HUES6 (cell line): Measurements from ENCODE around the gene CDC14B.
"Not testable (repeated sequence)": the region's sequence is repeated elsewhere in the genome, so short reads cannot be mapped to it uniquely, and the experiment has no call there.

Experiments used
- H3K27ac ChIP-seq: 2 replicates; pipeline ENCODE4 v1.7.0; 2013; ENCODE audit warnings: low read depth, mild to moderate bottlenecking, low read length, inconsistent platforms
- H3K27me3 ChIP-seq: 2 replicates; pipeline ENCODE4 v1.6.1; 2013; ENCODE audit warnings: low read length; ENCODE audit not compliant: control insufficient read depth, insufficient read depth
- H3K36me3 ChIP-seq: 2 replicates; pipeline ENCODE4 v1.6.1; 2013; ENCODE audit warnings: low read length; ENCODE audit not compliant: control insufficient read depth, insufficient read depth
- H3K4me1 ChIP-seq: 2 replicates; pipeline ENCODE4 v1.6.1; 2013; ENCODE audit warnings: low read length; ENCODE audit not compliant: control insufficient read depth, insufficient read depth
- H3K4me3 ChIP-seq: 2 replicates; pipeline ENCODE4 v1.5.1; 2013; ENCODE audit warnings: low read depth, low read length
- H3K9ac ChIP-seq: one replicate; pipeline ENCODE4 v1.6.1; 2013; ENCODE audit warnings: mild to moderate bottlenecking, low read length
- H3K9me3 ChIP-seq: 2 replicates; pipeline ENCODE4 v1.6.1; 2013; ENCODE audit warnings: low read depth, low read length; ENCODE audit not compliant: control insufficient read depth, insufficient read depth

Gene CDC14B

GRCh38 chr9:96512240-96512639, 107.4 kb downstream of the CDC14B start:
- peaks cover 3% of the 10 kb centered on the region; the same call in 1 of the 2 replicates for H3K4me1 ChIP-seq
- H3K36me3 ChIP-seq = peaks cover 31% of the 10 kb centered on the region
- no peaks in the 10 kb centered on the region for H3K9me3 ChIP-seq
- H3K9ac ChIP-seq = no peak overlapping the region
- no peak overlapping the region for H3K4me3 ChIP-seq
- no peak overlapping the region for H3K27ac ChIP-seq
- no peaks in the 10 kb centered on the region for H3K27me3 ChIP-seq

GRCh38 chr9:96510258-96510657, 109.4 kb downstream of the CDC14B start:
- Histone ChIP-seq H3K9me3 (no peaks in the 10 kb centered on the region), H3K4me3 (no peak overlapping the region), H3K9ac (no peak overlapping the region), H3K36me3 (peaks cover 28% of the 10 kb centered on the region), H3K4me1 (peaks cover 3% of the 10 kb centered on the region; the same call in 1 of the 2 replicates), H3K27me3 (no peaks in the 10 kb centered on the region), H3K27ac (peak overlapping the region; percentile 32; the same call in 1 of the 2 replicates)

DNA sequence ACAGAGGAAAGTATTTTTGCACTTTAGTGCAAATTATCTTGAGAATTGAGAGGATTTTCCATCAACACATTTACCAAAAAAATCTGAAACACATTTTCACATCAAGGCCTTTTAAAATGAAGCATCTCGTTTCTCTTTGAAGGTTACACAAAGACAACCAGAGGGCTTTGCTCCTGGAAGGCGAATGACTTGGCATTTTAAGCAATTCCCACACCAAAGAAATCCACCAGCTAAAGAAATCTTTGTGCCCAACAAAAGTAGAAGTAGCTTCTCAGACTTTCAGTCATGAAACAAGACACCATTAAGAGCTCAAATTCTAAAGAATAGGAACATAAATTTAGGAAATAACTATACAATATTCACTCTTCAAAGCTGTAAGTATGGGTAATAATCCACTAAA, 109.8 kb downstream of the CDC14B start:
- Histone ChIP-seq H3K27me3 (no peaks in the 10 kb centered on the region), H3K4me3 (no peak overlapping the region), H3K36me3 (peaks cover 24% of the 10 kb centered on the region), H3K27ac (peak overlapping the region; percentile 32; the same call in 1 of the 2 replicates), H3K4me1 (peaks cover 3% of the 10 kb centered on the region; the same call in 1 of the 2 replicates), H3K9me3 (no peaks in the 10 kb centered on the region), H3K9ac (no peak overlapping the region)

- Histone ChIP-seq H3K9ac (no peak overlapping the region), H3K9me3 (no peaks in the 10 kb centered on the region), H3K4me1 (peaks cover 7% of the 10 kb centered on the region; the same call in 1 of the 2 replicates), H3K36me3 (peaks cover 16% of the 10 kb centered on the region), H3K27ac (peak overlapping the region; percentile 32; the same call in 1 of the 2 replicates), H3K4me3 (no peak overlapping the region), H3K27me3 (no peaks in the 10 kb centered on the region)
Observed at GRCh38 chr9:96509026-96509425, 110.6 kb downstream of the CDC14B start.

DNA sequence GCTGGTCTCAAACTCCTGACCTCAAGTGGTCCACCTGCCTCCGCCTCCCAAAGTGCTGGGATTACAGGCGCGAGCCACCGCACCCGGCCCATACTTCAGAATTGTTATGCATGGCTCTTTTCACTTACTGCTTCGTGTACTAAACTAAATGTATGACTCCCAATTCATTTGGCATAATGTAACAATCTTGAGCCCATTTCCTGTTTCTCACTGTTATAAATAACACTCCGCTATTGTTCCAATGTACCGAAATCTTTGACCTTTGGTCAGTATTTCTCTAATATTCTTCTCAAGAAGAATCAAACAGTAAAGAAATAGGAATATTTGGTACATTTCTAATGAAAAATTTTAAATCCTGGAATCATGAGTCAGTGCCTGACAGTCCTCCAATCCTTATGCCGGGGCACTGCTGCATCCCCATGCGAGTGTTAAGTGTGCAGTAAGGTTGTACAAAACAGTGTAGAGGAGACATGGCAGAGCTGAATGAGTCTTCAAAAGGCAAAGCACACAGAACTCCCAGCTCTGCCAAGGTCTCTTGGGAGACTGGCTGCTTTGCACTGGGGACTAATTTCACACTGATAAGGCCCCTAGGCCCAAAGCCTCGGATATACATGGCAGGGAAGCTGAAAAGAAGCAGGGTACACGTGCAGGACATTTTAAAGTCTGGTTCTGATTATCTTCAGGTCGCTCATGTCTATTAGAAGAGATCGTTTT, 111.3 kb downstream of the CDC14B start:
- Histone ChIP-seq H3K36me3 (peaks cover 10% of the 10 kb centered on the region), H3K4me3 (no peak overlapping the region), H3K9ac (no peak overlapping the region), H3K4me1 (peaks cover 13% of the 10 kb centered on the region), H3K9me3 (no peaks in the 10 kb centered on the region), H3K27ac (no peak overlapping the region), H3K27me3 (no peaks in the 10 kb centered on the region)

GRCh38 chr9:96505316-96505991, 114.2 kb downstream of the CDC14B start:
- Histone ChIP-seq H3K27me3 (no peaks in the 10 kb centered on the region), H3K27ac (no peak overlapping the region), H3K9ac (no peak overlapping the region), H3K9me3 (no peaks in the 10 kb centered on the region), H3K4me1 (peaks cover 39% of the 10 kb centered on the region), H3K4me3 (no peak overlapping the region), H3K36me3 (peaks cover 6% of the 10 kb centered on the region; the same call in 1 of the 2 replicates)

DNA sequence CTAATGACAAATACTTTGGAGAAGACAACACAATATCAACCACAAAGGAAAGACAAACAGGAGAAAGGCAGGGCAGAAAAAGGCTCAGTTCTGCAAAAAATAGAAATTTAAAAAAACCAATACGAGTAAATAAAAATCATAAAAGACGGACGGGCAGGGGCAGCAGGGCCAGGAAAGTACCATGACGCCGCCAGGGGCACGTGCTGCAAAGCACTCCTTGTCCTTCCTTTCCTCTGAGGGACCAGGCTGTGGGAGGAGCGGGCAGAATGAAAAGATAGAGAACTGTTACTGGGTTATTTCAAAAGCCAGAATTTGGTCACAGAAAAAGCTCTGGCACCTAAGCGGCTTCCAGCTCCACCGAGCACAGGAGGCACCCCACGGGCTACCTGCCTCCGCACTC, 115.7 kb downstream of the CDC14B start:
- Histone ChIP-seq H3K9me3 (no peaks in the 10 kb centered on the region), H3K27ac (peak overlapping the region; percentile 30; the same call in 1 of the 2 replicates), H3K4me1 (peaks cover 44% of the 10 kb centered on the region), H3K27me3 (no peaks in the 10 kb centered on the region), H3K9ac (no peak overlapping the region), H3K4me3 (no peak overlapping the region), H3K36me3 (peaks cover 6% of the 10 kb centered on the region; the same call in 1 of the 2 replicates)

DNA sequence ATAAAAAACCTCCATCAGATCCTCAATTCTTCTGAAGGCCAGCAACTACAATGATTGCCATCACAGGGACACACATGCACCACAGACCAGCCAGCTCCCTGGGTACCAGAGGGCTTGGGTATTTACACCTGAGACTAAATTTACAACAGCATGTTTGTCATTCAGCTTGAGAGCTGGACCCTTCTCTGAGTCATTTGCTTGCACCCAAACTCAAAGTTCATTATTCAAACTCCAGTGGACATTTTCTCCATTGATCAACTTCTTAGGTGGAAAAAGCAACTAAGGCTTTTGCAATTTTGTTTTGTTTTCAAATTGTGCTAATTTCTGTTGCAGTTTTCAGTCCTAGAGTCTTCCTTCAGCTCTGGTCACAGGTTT, 116.3 kb downstream of the CDC14B start:
- peak overlapping the region; percentile 30; the same call in 1 of the 2 replicates for H3K27ac ChIP-seq
- not testable (repeated sequence) for H3K27me3 ChIP-seq, H3K4me3 ChIP-seq, H3K9ac ChIP-seq, H3K36me3 ChIP-seq, H3K9me3 ChIP-seq
- H3K4me1 ChIP-seq = peaks cover 46% of the 10 kb centered on the region

GRCh38 chr9:96502539-96503373, 116.9 kb downstream of the CDC14B start:
- H3K27me3 ChIP-seq = no peaks in the 10 kb centered on the region
- H3K36me3 ChIP-seq = no peaks in the 10 kb centered on the region
- H3K4me1 ChIP-seq = peaks cover 46% of the 10 kb centered on the region
- no peak overlapping the region for H3K9ac ChIP-seq
- no peak overlapping the region for H3K27ac ChIP-seq
- no peaks in the 10 kb centered on the region for H3K9me3 ChIP-seq
- no peak overlapping the region for H3K4me3 ChIP-seq

- Histone ChIP-seq H3K4me3 (no peak overlapping the region), H3K9me3 (no peaks in the 10 kb centered on the region), H3K27me3 (no peaks in the 10 kb centered on the region), H3K9ac (no peak overlapping the region), H3K36me3 (no peaks in the 10 kb centered on the region), H3K27ac (no peak overlapping the region), H3K4me1 (peaks cover 46% of the 10 kb centered on the region)
Observed at GRCh38 chr9:96501633-96502538, 117.8 kb downstream of the CDC14B start.
